GM12872 (cell line): Measurements from ENCODE around the gene AGBL1.

ENCODE experiments used
- TF ChIP-seq, protein P1 (sequence below): IDR thresholded peaks from 3 replicates; pipeline ENCODE4 v1.5.1; 2011; ENCODE audit warnings: low read depth, mild to moderate bottlenecking, low read length, moderate library complexity; ENCODE audit not compliant: insufficient read depth

AGBL1 gene

GRCh38 chr15:86877171-86877631, 797.5 kb downstream of the AGBL1 start:
- TF ChIP-seq, protein P1, sequence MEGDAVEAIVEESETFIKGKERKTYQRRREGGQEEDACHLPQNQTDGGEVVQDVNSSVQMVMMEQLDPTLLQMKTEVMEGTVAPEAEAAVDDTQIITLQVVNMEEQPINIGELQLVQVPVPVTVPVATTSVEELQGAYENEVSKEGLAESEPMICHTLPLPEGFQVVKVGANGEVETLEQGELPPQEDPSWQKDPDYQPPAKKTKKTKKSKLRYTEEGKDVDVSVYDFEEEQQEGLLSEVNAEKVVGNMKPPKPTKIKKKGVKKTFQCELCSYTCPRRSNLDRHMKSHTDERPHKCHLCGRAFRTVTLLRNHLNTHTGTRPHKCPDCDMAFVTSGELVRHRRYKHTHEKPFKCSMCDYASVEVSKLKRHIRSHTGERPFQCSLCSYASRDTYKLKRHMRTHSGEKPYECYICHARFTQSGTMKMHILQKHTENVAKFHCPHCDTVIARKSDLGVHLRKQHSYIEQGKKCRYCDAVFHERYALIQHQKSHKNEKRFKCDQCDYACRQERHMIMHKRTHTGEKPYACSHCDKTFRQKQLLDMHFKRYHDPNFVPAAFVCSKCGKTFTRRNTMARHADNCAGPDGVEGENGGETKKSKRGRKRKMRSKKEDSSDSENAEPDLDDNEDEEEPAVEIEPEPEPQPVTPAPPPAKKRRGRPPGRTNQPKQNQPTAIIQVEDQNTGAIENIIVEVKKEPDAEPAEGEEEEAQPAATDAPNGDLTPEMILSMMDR: no peak

DNA sequence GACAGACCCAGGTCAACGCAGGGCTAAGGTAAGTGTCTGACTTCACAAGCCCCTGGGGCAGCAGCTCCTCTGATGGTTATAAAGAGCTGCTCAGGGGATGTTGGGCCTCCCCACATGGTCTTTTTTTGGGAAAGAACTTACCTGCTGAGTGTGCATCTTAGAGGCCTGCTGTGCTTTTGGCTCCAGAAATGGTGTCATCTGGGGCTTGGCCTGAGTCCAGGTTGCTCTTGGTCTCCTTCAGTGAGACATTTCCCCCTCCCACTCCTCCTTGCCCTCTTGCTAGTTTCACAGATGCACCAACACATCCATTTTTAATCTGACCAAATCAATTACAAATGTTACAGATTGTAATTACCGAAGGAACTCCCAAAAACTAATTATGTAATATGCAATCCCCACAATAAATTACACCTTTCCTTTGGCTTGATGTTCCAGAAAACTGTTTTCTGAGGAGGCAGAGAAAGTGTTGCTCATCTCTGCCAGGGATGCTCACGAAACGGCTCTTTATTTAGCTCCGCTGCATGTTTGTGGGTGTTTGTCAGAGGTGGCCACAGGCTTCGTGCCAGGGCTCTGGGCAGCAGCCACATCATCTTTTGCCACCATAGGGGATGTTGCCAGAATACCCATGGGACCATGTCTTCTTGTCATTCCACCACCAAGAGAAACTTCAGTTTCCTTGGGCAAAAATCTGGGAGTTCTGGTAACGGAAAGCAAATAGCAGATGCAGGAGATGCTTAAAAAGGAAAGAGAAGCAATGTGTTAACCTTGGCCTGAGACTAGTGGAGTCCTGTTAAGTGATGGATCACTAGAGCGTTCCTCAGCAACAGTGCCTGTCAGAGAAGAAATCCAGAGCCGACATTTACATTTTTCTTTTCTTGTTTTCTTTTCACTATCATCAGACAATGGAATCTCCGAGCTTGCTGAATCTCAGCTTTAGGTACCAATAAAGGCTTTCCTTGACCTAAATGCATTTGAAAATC, 799.9 kb downstream of the AGBL1 start:
- TF ChIP-seq, protein P1: no peak

DNA sequence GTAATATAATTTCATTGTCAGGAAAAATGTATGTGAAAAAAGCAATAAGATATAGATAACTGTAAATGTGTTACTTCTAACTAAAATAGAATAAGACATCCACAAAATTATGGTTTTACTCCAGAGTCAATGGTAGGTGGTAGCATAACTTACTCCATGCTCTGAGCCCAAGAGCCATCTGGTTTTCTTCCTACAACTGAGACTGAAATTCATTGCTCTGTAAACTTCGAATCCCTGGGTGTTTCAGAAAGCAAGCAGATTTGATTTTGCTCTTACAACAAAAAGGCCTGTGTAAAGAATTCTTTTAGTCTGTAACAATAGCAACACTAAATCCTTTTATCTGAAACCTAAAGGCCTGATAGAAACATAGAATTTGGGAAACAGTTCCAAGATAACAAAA, 805.9 kb downstream of the AGBL1 start:
- TF ChIP-seq, protein P1: no peak

DNA sequence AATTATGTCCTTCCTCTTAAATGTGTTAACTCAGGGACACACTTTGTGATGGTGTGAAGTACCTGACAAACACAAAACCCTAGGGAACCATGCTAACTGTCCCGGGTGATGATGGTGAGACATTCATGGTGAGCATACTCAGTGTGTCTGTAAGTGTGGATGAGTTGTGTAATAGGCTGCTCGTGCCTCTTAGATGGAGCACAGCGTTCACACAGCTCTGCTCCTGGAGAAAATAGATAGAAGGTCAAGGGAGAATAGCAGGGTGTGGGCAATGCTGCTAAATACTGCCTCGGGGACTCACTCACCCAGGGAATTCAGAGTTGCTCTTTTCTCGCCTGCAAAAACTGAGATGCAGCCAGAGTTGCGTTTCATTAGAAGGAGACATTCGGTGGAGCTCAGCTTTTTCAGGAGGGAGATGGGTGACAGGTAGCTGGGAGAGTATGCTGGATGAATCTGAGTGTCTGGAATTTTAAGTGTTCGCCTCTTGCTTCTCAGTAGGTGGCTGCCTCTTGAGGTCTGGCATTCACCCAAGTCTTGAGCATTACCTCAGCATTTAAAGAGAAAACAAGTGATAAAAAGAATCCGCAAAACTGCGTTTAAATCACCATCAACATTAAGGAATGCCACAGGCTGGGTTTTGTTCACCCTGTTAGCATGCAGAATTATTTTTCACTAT, 813.2 kb downstream of the AGBL1 start:
- TF ChIP-seq, protein P1: no peak

DNA sequence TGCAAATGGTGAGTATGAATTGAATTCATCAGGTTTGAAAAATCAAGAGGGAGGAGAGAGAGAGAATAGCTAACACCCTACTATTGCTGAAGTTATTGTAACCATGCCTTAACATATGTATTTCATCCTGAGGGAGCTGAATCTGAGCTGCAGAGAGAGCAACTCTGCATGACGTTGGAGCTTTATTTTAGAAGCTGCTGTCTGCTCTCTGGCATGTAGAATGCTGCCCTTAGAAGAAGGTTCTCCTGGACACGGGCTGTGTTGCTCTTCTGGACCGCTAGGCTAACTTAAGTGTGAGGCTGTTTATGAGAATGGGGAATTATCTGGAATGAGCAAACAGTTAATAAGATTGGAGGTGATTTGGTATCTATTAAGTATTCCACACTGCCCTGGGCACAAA, 814.6 kb downstream of the AGBL1 start:
- TF ChIP-seq, protein P1: no peak

- TF ChIP-seq, protein P1: no peak
These were observed 824.2 kb downstream of the AGBL1 start for GRCh38 chr15:86903642-86904421.
